Gastroesophageal sphincter (tissue), 3 donors: Measurements from ENCODE around the gene IFIT1.

Experiments
- CTCF ChIP-seq, 4 experiments: fragments of 200-600 bp in 2 of 4; fragments of 450-650 bp in 2 of 4; sonication (generic) in 1 of 4; IDR thresholded peaks; one replicate each; pipeline ENCODE4 v1.5.1; 2017 to 2019; ENCODE audit warnings: antibody characterized with exemption in 4 of 4, mild to moderate bottlenecking in 2 of 4, moderate library complexity in 2 of 4
- EP300 ChIP-seq: sonication (generic); formaldehyde crosslinking; IDR thresholded peaks from one replicate; pipeline ENCODE4 v1.6.1; 2017; ENCODE audit warnings: antibody characterized with exemption, mild to moderate bottlenecking
- POLR2A ChIP-seq, 2 donors: fragments of 450-650 bp; IDR thresholded peaks; one replicate each; pipeline ENCODE4 v1.6.1; 2017; ENCODE audit warnings: antibody characterized with exemption in 2 of 2, mild to moderate bottlenecking in 2 of 2, moderate library complexity in 1 of 2
- POLR2AphosphoS5 ChIP-seq: sonication (generic); formaldehyde crosslinking; IDR thresholded peaks from one replicate; pipeline ENCODE4 v1.6.1; 2017; ENCODE audit warnings: antibody characterized with exemption

GRCh38 chr10:89371079-89371478 lies 21.3 kb upstream of the IFIT1 start:
- no peak for TF ChIP-seq POLR2A (IDR thresholded peaks at IDR 0.05)
- no peak for TF ChIP-seq CTCF (IDR thresholded peaks at IDR 0.05)
- no peak for TF ChIP-seq POLR2AphosphoS5
- no peak for TF ChIP-seq EP300
